Breast epithelium (tissue), 3 donors: ENCODE measurements around the gene PPP1R15A.

Source experiments
- POLR2A ChIP-seq: fragments of 450-650 bp; IDR thresholded peaks from one replicate; pipeline ENCODE4 v1.6.1; 2016; ENCODE audit warnings: antibody characterized with exemption, mild to moderate bottlenecking, moderate library complexity
- POLR2AphosphoS5 ChIP-seq, 3 donors: sonication (generic); formaldehyde crosslinking; IDR thresholded peaks; one replicate each; pipeline ENCODE4 v1.6.1; 2017; ENCODE audit warnings: antibody characterized with exemption in 3 of 3
- TF ChIP-seq, protein P1 (sequence below), 3 donors: fragments of 450-650 bp; IDR thresholded peaks; one replicate each; pipeline ENCODE4 v1.5.1; 2016 to 2017; ENCODE audit warnings: antibody characterized with exemption in 3 of 3, mild to moderate bottlenecking in 3 of 3, moderate library complexity in 3 of 3

DNA sequence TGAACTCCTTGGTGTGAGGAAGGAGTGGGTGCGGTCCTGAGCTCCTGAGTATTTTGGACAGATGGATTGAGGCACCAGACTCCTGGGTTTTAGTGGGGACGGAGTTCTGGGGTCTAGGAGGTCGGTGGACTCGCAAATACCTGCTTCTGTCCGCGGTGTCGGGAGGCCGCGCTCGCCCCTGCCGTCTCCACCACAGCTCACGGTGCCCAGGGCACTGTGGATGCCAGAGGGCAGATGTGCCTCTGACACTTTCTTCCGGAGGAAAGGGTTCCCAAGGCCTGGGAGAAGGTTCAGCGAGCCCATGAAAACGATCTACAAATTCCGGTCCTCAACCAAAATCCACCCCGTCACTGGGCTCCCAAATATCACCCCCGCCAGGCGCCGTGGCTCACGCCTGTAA lies 23.0 kb downstream of the PPP1R15A start:
- TF ChIP-seq, protein P1, sequence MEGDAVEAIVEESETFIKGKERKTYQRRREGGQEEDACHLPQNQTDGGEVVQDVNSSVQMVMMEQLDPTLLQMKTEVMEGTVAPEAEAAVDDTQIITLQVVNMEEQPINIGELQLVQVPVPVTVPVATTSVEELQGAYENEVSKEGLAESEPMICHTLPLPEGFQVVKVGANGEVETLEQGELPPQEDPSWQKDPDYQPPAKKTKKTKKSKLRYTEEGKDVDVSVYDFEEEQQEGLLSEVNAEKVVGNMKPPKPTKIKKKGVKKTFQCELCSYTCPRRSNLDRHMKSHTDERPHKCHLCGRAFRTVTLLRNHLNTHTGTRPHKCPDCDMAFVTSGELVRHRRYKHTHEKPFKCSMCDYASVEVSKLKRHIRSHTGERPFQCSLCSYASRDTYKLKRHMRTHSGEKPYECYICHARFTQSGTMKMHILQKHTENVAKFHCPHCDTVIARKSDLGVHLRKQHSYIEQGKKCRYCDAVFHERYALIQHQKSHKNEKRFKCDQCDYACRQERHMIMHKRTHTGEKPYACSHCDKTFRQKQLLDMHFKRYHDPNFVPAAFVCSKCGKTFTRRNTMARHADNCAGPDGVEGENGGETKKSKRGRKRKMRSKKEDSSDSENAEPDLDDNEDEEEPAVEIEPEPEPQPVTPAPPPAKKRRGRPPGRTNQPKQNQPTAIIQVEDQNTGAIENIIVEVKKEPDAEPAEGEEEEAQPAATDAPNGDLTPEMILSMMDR (IDR thresholded peaks at IDR 0.05) = no peak
- TF ChIP-seq POLR2A (no peak), POLR2AphosphoS5 (IDR thresholded peaks at IDR 0.05) (no peak)
